Liver (tissue), 9 donors: ENCODE results near the gene PPM1G. TPM values are rescaled to one million over a fixed set of nuclear protein-coding genes. Genes with fewer than 3 reads are reported as not detected.

Experiments
- DNase-seq: peaks from one replicate; pipeline ENCODE4 v3.0.0-alpha.2; 2017; ENCODE audit warnings: low spot score
- H3K27ac ChIP-seq, 2 donors: one replicate each; pipeline ENCODE4 v1.7.0; 2013; ENCODE audit warnings: inconsistent platforms in 2 of 2, low read length in 2 of 2, control low read depth in 1 of 2, low read depth in 1 of 2, mild to moderate bottlenecking in 1 of 2
- H3K27me3 ChIP-seq, 4 donors: one replicate each; pipeline versions ENCODE4 v1.6.1 to v1.7.0; 2013; ENCODE audit warnings: low read length in 3 of 4, inconsistent platforms in 1 of 4, mild to moderate bottlenecking in 1 of 4, moderate library complexity in 1 of 4; ENCODE audit not compliant: control insufficient read depth in 4 of 4, insufficient read depth in 4 of 4
- H3K36me3 ChIP-seq, 4 donors: one replicate each; pipeline versions ENCODE4 v1.6.1 to v1.7.0; 2013; ENCODE audit warnings: low read length in 3 of 4, mild to moderate bottlenecking in 3 of 4, low read depth in 1 of 4, moderate library complexity in 1 of 4; ENCODE audit not compliant: control insufficient read depth in 4 of 4, insufficient read depth in 3 of 4
- H3K4me1 ChIP-seq, 4 donors: one replicate each; pipeline versions ENCODE4 v1.6.1 to v1.7.0; 2013; ENCODE audit warnings: low read length in 3 of 4, mild to moderate bottlenecking in 3 of 4, moderate library complexity in 1 of 4; ENCODE audit not compliant: control insufficient read depth in 4 of 4, insufficient read depth in 4 of 4
- H3K4me3 ChIP-seq, 3 donors: one replicate each; pipeline versions ENCODE4 v1.6.1 to v1.7.0; 2013; ENCODE audit warnings: low read length in 3 of 3, control low read depth in 1 of 3, low read depth in 1 of 3, mild to moderate bottlenecking in 1 of 3
- H3K9ac ChIP-seq, 2 donors: one replicate each; pipeline ENCODE4 v1.7.0; 2013; ENCODE audit warnings: low read length in 2 of 2, mild to moderate bottlenecking in 2 of 2, moderate library complexity in 2 of 2, control low read depth in 1 of 2, low read depth in 1 of 2
- H3K9me3 ChIP-seq, 4 donors: one replicate each; pipeline versions ENCODE4 v1.6.1 to v1.7.0; 2013; ENCODE audit warnings: low read length in 3 of 4; ENCODE audit not compliant: control insufficient read depth in 4 of 4
- CTCF ChIP-seq: fragments of 150-350 bp; IDR thresholded peaks from 2 replicates; pipeline ENCODE4 v1.5.1; 2017; ENCODE audit warnings: improper control_type of control experiment, low read depth, low read length; ENCODE audit not compliant: missing input control
- EGR1 ChIP-seq, 2 donors: IDR thresholded peaks; 2 replicates each; pipeline ENCODE4 v1.6.1; 2016 to 2018; ENCODE audit warnings: antibody characterized with exemption in 2 of 2, low read depth in 2 of 2
- FOXA1 ChIP-seq: IDR thresholded peaks from 2 replicates; pipeline ENCODE4 v1.6.1; 2016; ENCODE audit warnings: antibody characterized with exemption
- FOXA2 ChIP-seq: IDR thresholded peaks from 2 replicates; pipeline ENCODE4 v1.6.1; 2016; ENCODE audit warnings: antibody characterized with exemption
- GABPA ChIP-seq, 2 donors: IDR thresholded peaks in 1 of 2; conservative IDR thresholded peaks in 1 of 2; 2 replicates each; pipeline ENCODE4 v1.6.1; 2016; ENCODE audit warnings: antibody characterized with exemption in 2 of 2, mild to moderate bottlenecking in 1 of 2, moderate library complexity in 1 of 2
- HNF4A ChIP-seq, 2 donors: conservative IDR thresholded peaks; 2 replicates each; pipeline ENCODE4 v1.6.1; 2016; ENCODE audit warnings: antibody characterized with exemption in 2 of 2, mild to moderate bottlenecking in 2 of 2
- HNF4G ChIP-seq: IDR thresholded peaks from 2 replicates; pipeline ENCODE4 v1.6.1; 2016; ENCODE audit warnings: antibody characterized with exemption
- JUND ChIP-seq, 2 donors: IDR thresholded peaks; 2 replicates each; pipeline ENCODE4 v1.6.1; 2016; ENCODE audit warnings: antibody characterized with exemption in 2 of 2
- MAX ChIP-seq: IDR thresholded peaks from 2 replicates; pipeline ENCODE4 v1.6.1; 2016; ENCODE audit warnings: antibody characterized with exemption
- NR2F2 ChIP-seq: IDR thresholded peaks from 2 replicates; pipeline ENCODE4 v1.6.1; 2016; ENCODE audit warnings: antibody characterized with exemption
- RAD21 ChIP-seq, 2 donors: IDR thresholded peaks; 2 replicates each; pipeline ENCODE4 v1.6.1; 2016; ENCODE audit warnings: antibody characterized with exemption in 2 of 2, mild to moderate bottlenecking in 2 of 2
- REST ChIP-seq: IDR thresholded peaks from 2 replicates; pipeline ENCODE4 v1.6.1; 2016; ENCODE audit warnings: antibody characterized with exemption, mild to moderate bottlenecking
- RXRA ChIP-seq, 2 donors: IDR thresholded peaks; 2 replicates each; pipeline ENCODE4 v1.6.1; 2017 to 2018; ENCODE audit warnings: antibody characterized with exemption in 2 of 2, mild to moderate bottlenecking in 1 of 2
- SP1 ChIP-seq: IDR thresholded peaks from 2 replicates; pipeline ENCODE4 v1.6.1; 2018; ENCODE audit warnings: antibody characterized with exemption, mild to moderate bottlenecking
- TAF1 ChIP-seq: conservative IDR thresholded peaks from 2 replicates; pipeline ENCODE4 v1.6.1; 2016; ENCODE audit warnings: antibody characterized with exemption, mild to moderate bottlenecking
- YY1 ChIP-seq: IDR thresholded peaks from 2 replicates; pipeline ENCODE4 v1.6.1; 2016; ENCODE audit warnings: antibody characterized with exemption, mild to moderate bottlenecking
- ZBTB33 ChIP-seq: IDR thresholded peaks from 2 replicates; pipeline ENCODE4 v1.6.1; 2016; ENCODE audit warnings: antibody characterized with exemption
- WGBS: extraction: QIAGEN DNeasy Blood & Tissue Kit; methylation state at CpG from one replicate; pipeline ENCODE4 v1.1.7; 2013; 5-methylcytosine and 5-hydroxymethylcytosine counted together
- polyA plus RNA-seq, 2 donors: library from polyadenylated mRNA; stranded (reverse) in 1 of 2; unstranded in 1 of 2; fragments of 200-250 nt in 1 of 2; fragments of >200 nt in 1 of 2; fragmentation: Nextera tagmentation in 1 of 2; extraction: Ambion mirVana in 1 of 2; gene quantifications; one replicate each; pipeline versions ENCODE4 v1.2.1 to v1.2.3, GENCODE V29; 2013 to 2015
- total RNA-seq, 2 donors: library from RNA; depleted of rRNA; stranded (reverse); fragments of >200 nt; gene quantifications; one replicate each; pipeline ENCODE4 v1.2.3, GENCODE V29; 2014
- TF ChIP-seq, protein P1 (sequence below): IDR thresholded peaks from 2 replicates; pipeline ENCODE4 v1.6.1; 2016; ENCODE audit warnings: antibody characterized with exemption
- donor health status: healthy.
- donor health status: healthy.
- donor health status: healthy.
- donor health status: healthy.
- donor health status: healthy.

Gene PPM1G
- total and polyA plus RNA-seq, 4 donors, result 26.4 to 45.5 (median 33.1) TPM

GRCh38 chr2:27446057-27446456 lies 36.7 kb upstream of the PPM1G start:
- Histone ChIP-seq H3K36me3 (peaks cover 0 to 37% (median 12%) of the 10 kb centered on the region in 4 donors), H3K9me3 (no peaks in the 10 kb centered on the region), H3K27ac (no peak overlapping the region), H3K4me1 (peaks cover 3 to 10% (median 6%) of the 10 kb centered on the region in 4 donors), H3K9ac (no peak overlapping the region), H3K4me3 (no peak overlapping the region), H3K27me3 (no peaks in the 10 kb centered on the region)
- 61% methylated on average over 3 of the region's 3 CpGs for WGBS
- TF ChIP-seq REST (no peak), NR2F2 (no peak), EGR1 (IDR thresholded peaks at IDR 0.05; ENCODE audit: low read depth in 2 of 2) (no peak), YY1 (no peak), TAF1 (no peak), HNF4A (conservative IDR thresholded peaks at IDR 0.05) (no peak), RAD21 (IDR thresholded peaks at IDR 0.05) (no peak), FOXA2 (no peak), ZBTB33 (no peak), JUND (IDR thresholded peaks at IDR 0.05) (no peak), GABPA (IDR thresholded peaks at IDR 0.05 in 1 of 2, conservative IDR thresholded peaks at IDR 0.05 in 1 of 2) (no peak), HNF4G (no peak), MAX (no peak), CTCF (no peak), SP1 (no peak), FOXA1 (no peak), RXRA (IDR thresholded peaks at IDR 0.05) (no peak)
- TF ChIP-seq, protein P1, sequence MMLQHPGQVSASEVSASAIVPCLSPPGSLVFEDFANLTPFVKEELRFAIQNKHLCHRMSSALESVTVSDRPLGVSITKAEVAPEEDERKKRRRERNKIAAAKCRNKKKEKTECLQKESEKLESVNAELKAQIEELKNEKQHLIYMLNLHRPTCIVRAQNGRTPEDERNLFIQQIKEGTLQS, result no peak
- DNase-seq, result no peak
